ENCODE measurements around the gene LRRC8D.

The LRRC8D gene

GRCh38 chr1:89943846-89944781, 123.3 kb downstream of the LRRC8D start:
- DNase-seq = no peak

GRCh38 chr1:89945852-89946476, 125.1 kb downstream of the LRRC8D start:
- DNase-seq = no peak

GRCh38 chr1:89946532-89946931, 125.7 kb downstream of the LRRC8D start:
- DNase-seq = no peak

- DNase-seq = no peak
Observed at GRCh38 chr1:89948722-89949345, 128.0 kb downstream of the LRRC8D start.

- DNase-seq = no peak
Observed at GRCh38 chr1:89949991-89950624, 129.3 kb downstream of the LRRC8D start.

GRCh38 chr1:89950703-89951102, 129.9 kb downstream of the LRRC8D start:
- DNase-seq = no peak

GRCh38 chr1:89951766-89952604, 131.2 kb downstream of the LRRC8D start:
- no peak for DNase-seq

- DNase-seq = no peak
Observed at GRCh38 chr1:89952605-89953130, 131.8 kb downstream of the LRRC8D start.

- DNase-seq = peak; percentile 26
Observed at GRCh38 chr1:89953131-89953626, 132.3 kb downstream of the LRRC8D start.

GRCh38 chr1:89953929-89954328, 133.1 kb downstream of the LRRC8D start:
- no peak for DNase-seq

GRCh38 chr1:89954401-89954800, 133.6 kb downstream of the LRRC8D start:
- no peak for DNase-seq

- DNase-seq = no peak
Observed at GRCh38 chr1:89955311-89956205, 134.7 kb downstream of the LRRC8D start.

- DNase-seq = no peak
Observed at GRCh38 chr1:89957107-89957506, 136.3 kb downstream of the LRRC8D start.

GRCh38 chr1:89958851-89959654, 138.2 kb downstream of the LRRC8D start:
- DNase-seq = no peak

- DNase-seq = no peak
Observed at GRCh38 chr1:89959719-89960118, 138.9 kb downstream of the LRRC8D start.

GRCh38 chr1:89962024-89962741, 141.4 kb downstream of the LRRC8D start:
- no peak for DNase-seq

GRCh38 chr1:89962742-89963075, 141.9 kb downstream of the LRRC8D start:
- no peak for DNase-seq

GRCh38 chr1:89965193-89965768, 144.4 kb downstream of the LRRC8D start:
- DNase-seq = no peak

- no peak for DNase-seq
Observed at GRCh38 chr1:89966656-89967055, 145.8 kb downstream of the LRRC8D start.

All from stimulated activated CD4-positive, alpha-beta T cell treated with anti-CD3 and anti-CD28 coated beads, Interleukin-4, amount 100 ng/mL, for 24 hours (primary cell).